Fibroblast of lung (primary cell): Measurements from ENCODE around the gene ATP6V0B.

Experiments used
- EZH2 ChIP-seq: IDR thresholded peaks from 2 replicates; pipeline ENCODE4 v1.5.1; 2012; ENCODE audit warnings: low read length, control low read depth, mild to moderate bottlenecking; ENCODE audit errors: missing control alignments
- TF ChIP-seq, protein P1 (sequence below), 2 donors: IDR thresholded peaks in 1 of 2; conservative IDR thresholded peaks in 1 of 2; 1 replicate in 1 of 2; 2 replicates in 1 of 2; pipeline ENCODE4 v1.5.1; 2011 to 2012; ENCODE audit warnings: low read length in 2 of 2, control low read depth in 1 of 2, inconsistent platforms in 1 of 2, low read depth in 1 of 2, mild to moderate bottlenecking in 1 of 2

DNA sequence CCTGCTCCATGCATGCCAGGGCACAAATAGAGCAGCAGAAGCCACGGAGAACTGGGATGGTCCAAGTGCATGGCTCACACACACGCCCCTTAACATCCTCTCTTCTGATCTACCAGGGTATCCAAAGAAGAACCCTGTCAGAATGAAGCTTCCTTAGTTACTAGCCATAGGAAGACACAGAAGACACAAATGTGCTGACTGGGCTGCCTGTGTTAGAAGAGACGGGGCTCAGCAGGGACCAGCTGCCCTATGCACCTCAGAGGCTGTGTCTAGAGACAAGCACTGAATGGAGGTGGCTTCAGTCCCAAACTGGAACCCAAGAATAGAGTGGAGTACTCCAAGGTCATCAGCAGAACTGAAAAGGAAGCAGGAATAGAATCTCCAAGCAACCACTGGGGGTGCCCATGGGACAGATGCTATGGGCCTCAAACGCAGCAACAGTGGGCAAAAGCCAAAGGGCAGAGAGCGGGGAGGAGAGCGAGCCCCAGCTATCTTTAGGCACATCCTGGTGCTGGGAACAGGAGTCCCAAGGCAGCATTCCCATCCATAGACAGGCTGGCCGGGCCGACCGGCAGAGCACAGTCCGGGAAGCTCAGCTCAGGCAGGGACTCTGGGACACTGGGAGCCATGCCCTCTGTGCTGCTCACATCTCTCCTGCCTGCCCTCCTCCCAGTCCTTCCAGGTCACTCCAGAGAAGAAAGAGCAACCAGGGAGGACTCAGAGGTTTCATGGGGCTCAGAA is 47.0 kb downstream of the ATP6V0B start:
- TF ChIP-seq, protein P1, sequence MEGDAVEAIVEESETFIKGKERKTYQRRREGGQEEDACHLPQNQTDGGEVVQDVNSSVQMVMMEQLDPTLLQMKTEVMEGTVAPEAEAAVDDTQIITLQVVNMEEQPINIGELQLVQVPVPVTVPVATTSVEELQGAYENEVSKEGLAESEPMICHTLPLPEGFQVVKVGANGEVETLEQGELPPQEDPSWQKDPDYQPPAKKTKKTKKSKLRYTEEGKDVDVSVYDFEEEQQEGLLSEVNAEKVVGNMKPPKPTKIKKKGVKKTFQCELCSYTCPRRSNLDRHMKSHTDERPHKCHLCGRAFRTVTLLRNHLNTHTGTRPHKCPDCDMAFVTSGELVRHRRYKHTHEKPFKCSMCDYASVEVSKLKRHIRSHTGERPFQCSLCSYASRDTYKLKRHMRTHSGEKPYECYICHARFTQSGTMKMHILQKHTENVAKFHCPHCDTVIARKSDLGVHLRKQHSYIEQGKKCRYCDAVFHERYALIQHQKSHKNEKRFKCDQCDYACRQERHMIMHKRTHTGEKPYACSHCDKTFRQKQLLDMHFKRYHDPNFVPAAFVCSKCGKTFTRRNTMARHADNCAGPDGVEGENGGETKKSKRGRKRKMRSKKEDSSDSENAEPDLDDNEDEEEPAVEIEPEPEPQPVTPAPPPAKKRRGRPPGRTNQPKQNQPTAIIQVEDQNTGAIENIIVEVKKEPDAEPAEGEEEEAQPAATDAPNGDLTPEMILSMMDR (conservative IDR thresholded peaks at IDR 0.05 in 1 of 2, IDR thresholded peaks at IDR 0.05 in 1 of 2; ENCODE audit: low read depth in 1 of 2, low read length in 2 of 2) = no peak
- TF ChIP-seq EZH2 = no peak
